HFF-Myc (cell line): ENCODE results near the gene RSPH6A.

Experiments
- DNase-seq: peaks from one replicate; pipeline ENCODE4 v3.0.0-alpha.2; 2011; ENCODE audit warnings: low read depth; ENCODE audit errors: extremely low read depth
- H3K4me3 ChIP-seq: replicated peaks from 2 replicates; pipeline ENCODE4 v1.5.1; 2011; ENCODE audit warnings: low read depth, mild to moderate bottlenecking, control low read depth, low read length
- CTCF ChIP-seq: IDR thresholded peaks from 2 replicates; pipeline ENCODE4 v1.5.1; 2012; ENCODE audit warnings: mild to moderate bottlenecking, low read depth, low read length, control low read depth; ENCODE audit errors: missing control alignments

The RSPH6A gene

DNA sequence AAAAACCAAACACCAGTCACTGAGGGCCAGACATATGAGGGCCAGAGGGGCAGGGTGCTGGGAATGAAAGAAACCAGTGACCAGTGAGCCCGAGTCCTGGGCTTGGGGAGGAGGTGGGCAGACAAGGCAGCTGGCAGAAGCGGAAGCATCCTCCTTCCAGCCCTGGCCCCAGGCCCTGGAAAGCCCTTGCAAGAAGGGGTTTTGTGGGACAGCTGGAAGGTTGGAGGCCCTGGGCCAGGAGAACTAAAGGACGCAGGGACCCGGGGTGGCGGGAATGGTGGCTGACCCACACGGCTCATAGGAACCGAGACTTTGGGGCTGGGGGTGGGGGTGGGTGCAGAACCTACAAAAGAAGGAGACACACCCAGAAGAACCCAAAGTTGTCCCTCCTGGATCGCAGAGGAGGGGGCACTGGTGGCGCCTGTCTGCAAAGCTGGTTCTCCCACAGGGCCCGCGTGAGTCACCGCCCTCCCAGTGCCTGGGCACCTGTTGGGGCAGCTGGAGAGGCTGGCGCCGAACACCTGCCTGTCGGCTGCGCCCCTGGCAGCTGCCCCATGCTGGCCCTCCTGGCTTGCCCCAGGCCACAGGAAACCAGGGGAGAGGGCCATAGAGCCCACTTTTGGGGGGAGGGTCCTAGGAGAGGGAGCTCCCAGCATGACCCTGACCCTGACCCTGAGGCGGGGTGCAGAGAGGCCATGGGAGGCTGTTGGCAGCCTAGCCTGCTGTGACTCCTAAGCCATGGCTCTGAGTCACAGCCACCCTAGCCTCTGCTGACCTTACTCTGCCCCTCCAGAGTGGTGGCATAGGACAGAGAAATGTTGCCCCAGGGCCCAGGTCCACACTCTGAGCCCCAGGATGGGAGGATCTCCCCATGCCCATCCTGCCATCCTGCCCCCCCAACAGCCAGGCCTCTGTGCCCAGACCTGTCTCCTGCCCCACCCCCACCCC, 33.6 kb downstream of the RSPH6A start:
- H3K4me3 ChIP-seq = peak overlapping the region; percentile 25
- TF ChIP-seq CTCF = no peak
- DNase-seq = no peak

DNA sequence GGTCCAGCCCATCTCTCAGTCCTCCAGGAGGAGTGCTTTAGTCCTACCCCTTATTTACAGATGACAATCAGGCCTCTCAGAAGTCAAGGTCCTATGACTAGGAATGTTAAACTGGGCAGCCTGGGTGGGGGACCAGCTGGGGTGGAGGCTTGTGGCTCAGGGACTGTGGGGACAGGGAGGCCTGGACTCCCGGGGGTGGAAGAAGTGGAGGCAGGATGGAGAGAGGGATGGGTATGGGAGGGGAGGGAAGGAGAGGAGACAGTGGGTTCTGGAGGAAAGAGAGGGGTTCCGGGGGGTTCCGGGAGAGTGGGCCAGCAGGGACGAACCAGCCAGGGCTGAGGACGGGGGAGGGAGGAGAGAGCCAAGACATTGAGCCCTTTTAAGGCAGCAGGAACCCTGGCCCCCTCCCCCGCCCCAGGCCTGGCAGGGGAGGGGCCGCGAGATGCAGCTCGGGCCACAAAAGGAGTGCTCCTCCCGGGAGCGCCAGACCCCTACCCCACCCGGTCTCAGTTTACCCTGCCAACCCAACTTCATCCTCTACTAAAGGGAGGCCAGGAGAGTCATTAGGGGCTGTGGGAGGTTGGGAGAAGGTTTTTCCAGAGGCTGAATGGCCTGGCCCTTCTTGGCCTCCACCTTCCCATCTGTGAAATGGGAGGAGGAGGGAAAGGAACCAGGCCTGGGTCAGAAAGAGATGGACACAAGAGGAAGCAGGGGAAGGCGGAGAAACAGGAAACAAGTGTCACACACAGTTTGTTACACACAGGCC, 34.5 kb downstream of the RSPH6A start:
- H3K4me3 ChIP-seq = no peak overlapping the region
- no peak for DNase-seq
- TF ChIP-seq CTCF = no peak

DNA sequence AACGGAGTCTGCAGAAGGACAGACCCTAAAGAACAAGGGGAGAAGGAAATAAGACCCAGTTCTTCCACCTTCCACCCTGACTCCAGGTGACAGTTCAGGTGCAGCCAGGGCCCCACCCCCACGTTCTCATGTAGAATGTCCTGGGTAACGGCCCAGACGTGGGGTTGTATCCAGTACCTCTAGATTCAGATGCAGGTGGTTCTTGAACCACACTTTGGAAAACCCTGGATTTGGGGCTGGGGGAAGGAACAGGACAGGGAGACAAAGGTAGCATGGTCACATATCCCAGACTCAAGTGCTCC, 35.0 kb downstream of the RSPH6A start:
- no peak overlapping the region for H3K4me3 ChIP-seq
- no peak for DNase-seq
- TF ChIP-seq CTCF = no peak

DNA sequence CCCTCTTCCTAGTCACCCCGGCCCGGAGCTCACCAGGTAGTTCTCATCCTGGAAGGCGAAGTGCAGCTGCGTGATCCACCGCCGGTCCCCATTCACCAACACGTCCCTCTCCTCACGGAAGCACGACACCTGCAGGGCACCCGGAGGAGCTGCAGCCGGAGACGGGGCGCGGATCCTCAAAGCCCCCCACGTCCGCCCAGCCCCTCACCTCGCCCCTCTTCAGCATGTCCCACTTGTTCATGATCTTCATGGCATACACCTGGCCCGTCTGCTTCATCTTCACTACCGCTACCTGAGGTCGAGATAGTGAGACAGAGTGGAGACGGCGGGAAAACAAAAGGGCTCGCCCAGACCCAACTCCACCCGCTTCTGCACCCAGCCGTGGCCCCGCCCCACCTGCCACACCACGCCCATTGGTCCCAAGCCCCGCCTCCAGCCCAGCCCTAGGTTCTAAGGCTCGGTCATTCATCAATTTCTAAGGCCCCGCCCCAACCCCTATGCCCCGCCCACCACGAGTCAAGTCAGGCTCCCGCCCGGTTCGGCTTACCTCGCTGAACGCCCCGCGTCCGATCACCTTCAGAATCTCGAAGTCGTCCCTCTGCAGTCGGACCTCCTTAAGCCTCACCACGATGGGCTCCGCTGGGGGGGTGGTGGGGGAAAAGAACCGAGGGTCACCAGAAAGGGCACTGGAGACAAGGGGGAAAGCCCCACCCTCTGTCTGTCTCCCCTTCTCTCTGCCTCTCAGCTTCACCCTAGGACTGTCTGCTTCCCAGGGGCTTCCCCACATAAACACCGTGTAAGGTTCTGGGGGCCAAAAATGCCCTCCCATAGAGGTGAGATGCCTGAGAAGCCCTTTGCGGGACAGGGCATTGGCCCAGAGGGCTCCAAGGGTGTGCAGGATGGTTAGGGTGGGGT, 35.6 kb downstream of the RSPH6A start:
- no peak for DNase-seq
- no peak overlapping the region for H3K4me3 ChIP-seq

GRCh38 chr19:45778010-45778661, 37.0 kb downstream of the RSPH6A start:
- H3K4me3 ChIP-seq = no peak overlapping the region
- TF ChIP-seq CTCF = no peak
- DNase-seq = no peak

More for the DNA sequence above, 35.6 kb downstream of the RSPH6A start:
- TF ChIP-seq CTCF = peak; percentile 16
